ENCODE results near the gene POU6F2.
"Not testable (repeated sequence)": the region's sequence is repeated elsewhere in the genome, so short reads cannot be mapped to it uniquely, and the experiment has no call there.

POU6F2 gene

GRCh38 chr7:39002755-39003154 is 25.0 kb downstream of the POU6F2 start:
- DNase-seq: no peak

- no peak for DNase-seq
Measured at GRCh38 chr7:39005036-39005435, 27.3 kb downstream of the POU6F2 start.

- DNase-seq: no peak
Measured at GRCh38 chr7:39005461-39005860, 27.8 kb downstream of the POU6F2 start.

- not testable (repeated sequence) for DNase-seq
Measured at GRCh38 chr7:39013049-39013939, 35.6 kb downstream of the POU6F2 start.

- DNase-seq: no peak
Measured at GRCh38 chr7:39016609-39017008, 38.9 kb downstream of the POU6F2 start.

- DNase-seq: no peak
Measured at GRCh38 chr7:39017369-39017915, 39.7 kb downstream of the POU6F2 start.

- no peak for DNase-seq
Measured at GRCh38 chr7:39022796-39023195, 45.1 kb downstream of the POU6F2 start.

GRCh38 chr7:39027491-39027890 is 49.8 kb downstream of the POU6F2 start:
- DNase-seq: no peak

GRCh38 chr7:39033885-39034624 is 56.3 kb downstream of the POU6F2 start:
- no peak for DNase-seq

GRCh38 chr7:39035156-39035555 is 57.4 kb downstream of the POU6F2 start:
- DNase-seq: no peak

GRCh38 chr7:39035903-39036302 is 58.2 kb downstream of the POU6F2 start:
- DNase-seq: no peak

GRCh38 chr7:39042670-39043069 is 65.0 kb downstream of the POU6F2 start:
- DNase-seq: no peak

GRCh38 chr7:39043531-39043930 is 65.8 kb downstream of the POU6F2 start:
- DNase-seq: no peak

- no peak for DNase-seq
Measured at GRCh38 chr7:39044489-39044888, 66.8 kb downstream of the POU6F2 start.

GRCh38 chr7:39045231-39045630 is 67.5 kb downstream of the POU6F2 start:
- DNase-seq: no peak

- no peak for DNase-seq
Measured at GRCh38 chr7:39051279-39051678, 73.6 kb downstream of the POU6F2 start.

GRCh38 chr7:39051707-39052106 is 74.0 kb downstream of the POU6F2 start:
- DNase-seq: no peak

- DNase-seq: no peak
Measured at GRCh38 chr7:39054731-39055130, 77.0 kb downstream of the POU6F2 start.

GRCh38 chr7:39056153-39056552 is 78.4 kb downstream of the POU6F2 start:
- DNase-seq: no peak

GRCh38 chr7:39062811-39063210 is 85.1 kb downstream of the POU6F2 start:
- DNase-seq: no peak

GRCh38 chr7:39069031-39069430 is 91.3 kb downstream of the POU6F2 start:
- DNase-seq: no peak

GRCh38 chr7:39069896-39070881 is 92.5 kb downstream of the POU6F2 start:
- no peak for DNase-seq

- DNase-seq: no peak
Measured at GRCh38 chr7:39071116-39071515, 93.4 kb downstream of the POU6F2 start.

Data from stimulated activated CD4-positive, alpha-beta T cell treated with anti-CD3 and anti-CD28 coated beads, Interleukin-15, amount 100 ng/mL, for 24 hours (primary cell).